Progenitor cell of endocrine pancreas (in vitro differentiated cells): ENCODE results near the gene MED12L. TPM values are rescaled to one million over a fixed set of nuclear protein-coding genes. Genes with fewer than 3 reads are reported as not detected.

Source experiments
- DNase-seq: peaks from one replicate; pipeline ENCODE4 v3.0.0; 2021; ENCODE audit warnings: low spot score; ENCODE audit not compliant: unreplicated experiment
- H3K27ac Mint-ChIP-seq: 2 replicates; pipeline ENCODE4 v1.8.0; 2021; ENCODE audit warnings: mild to moderate bottlenecking, moderate library complexity, mixed read lengths
- H3K27me3 Mint-ChIP-seq: 2 replicates; pipeline ENCODE4 v1.8.0; 2021; ENCODE audit warnings: mixed read lengths
- H3K36me3 Mint-ChIP-seq: 2 replicates; pipeline ENCODE4 v1.8.0; 2022; ENCODE audit warnings: mixed read lengths; ENCODE audit not compliant: insufficient read depth
- H3K4me1 Mint-ChIP-seq: 2 replicates; pipeline ENCODE4 v1.8.0; 2021; ENCODE audit warnings: low read depth, mixed read lengths
- H3K4me3 Mint-ChIP-seq: 2 replicates; pipeline ENCODE4 v1.8.0; 2021; ENCODE audit warnings: low read depth, mild to moderate bottlenecking, moderate library complexity, mixed read lengths
- H3K9me3 Mint-ChIP-seq: 2 replicates; pipeline ENCODE4 v1.8.0; 2021; ENCODE audit warnings: low read depth, mixed read lengths
- total RNA-seq: library from RNA; stranded (reverse); gene quantifications from 2 replicates; pipeline ENCODE4 v1.2.1, GENCODE V29; 2021
- TF ChIP-seq, protein P1 (sequence below): fragments of 200-600 bp; sonication (generic); IDR thresholded peaks from one replicate; pipeline ENCODE4 v1.5.0; 2021; ENCODE audit warnings: antibody characterized with exemption, mild to moderate bottlenecking; ENCODE audit not compliant: unreplicated experiment

Gene MED12L
- total RNA-seq, 1 donor from 2014 or later, result 8.9 TPM

DNA sequence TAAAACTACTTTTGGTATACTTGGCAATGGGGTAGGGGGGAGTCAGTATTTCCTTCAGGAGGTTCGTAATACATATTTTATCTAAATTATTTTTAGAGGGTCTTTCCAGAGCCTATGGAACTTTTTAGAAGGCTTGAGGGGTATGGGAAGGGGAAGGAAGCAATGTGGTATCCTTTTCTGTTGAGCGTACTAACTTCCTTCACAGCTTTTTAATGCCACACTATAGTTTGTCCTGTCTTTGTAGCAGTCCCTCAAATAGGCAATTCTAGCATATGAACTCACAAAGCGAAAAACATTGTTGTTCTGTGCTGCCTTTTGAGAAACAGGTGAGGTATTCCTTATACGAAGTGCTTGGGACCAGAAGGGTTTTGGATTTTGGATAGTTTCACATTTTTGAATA, 266.2 kb downstream of the MED12L start:
- TF ChIP-seq, protein P1, sequence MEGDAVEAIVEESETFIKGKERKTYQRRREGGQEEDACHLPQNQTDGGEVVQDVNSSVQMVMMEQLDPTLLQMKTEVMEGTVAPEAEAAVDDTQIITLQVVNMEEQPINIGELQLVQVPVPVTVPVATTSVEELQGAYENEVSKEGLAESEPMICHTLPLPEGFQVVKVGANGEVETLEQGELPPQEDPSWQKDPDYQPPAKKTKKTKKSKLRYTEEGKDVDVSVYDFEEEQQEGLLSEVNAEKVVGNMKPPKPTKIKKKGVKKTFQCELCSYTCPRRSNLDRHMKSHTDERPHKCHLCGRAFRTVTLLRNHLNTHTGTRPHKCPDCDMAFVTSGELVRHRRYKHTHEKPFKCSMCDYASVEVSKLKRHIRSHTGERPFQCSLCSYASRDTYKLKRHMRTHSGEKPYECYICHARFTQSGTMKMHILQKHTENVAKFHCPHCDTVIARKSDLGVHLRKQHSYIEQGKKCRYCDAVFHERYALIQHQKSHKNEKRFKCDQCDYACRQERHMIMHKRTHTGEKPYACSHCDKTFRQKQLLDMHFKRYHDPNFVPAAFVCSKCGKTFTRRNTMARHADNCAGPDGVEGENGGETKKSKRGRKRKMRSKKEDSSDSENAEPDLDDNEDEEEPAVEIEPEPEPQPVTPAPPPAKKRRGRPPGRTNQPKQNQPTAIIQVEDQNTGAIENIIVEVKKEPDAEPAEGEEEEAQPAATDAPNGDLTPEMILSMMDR, result no peak
- Mint-ChIP-seq H3K4me1 (no peaks in the 10 kb centered on the region), H3K4me3 (no peak overlapping the region), H3K9me3 (no peaks in the 10 kb centered on the region), H3K36me3 (no peaks in the 10 kb centered on the region), H3K27me3 (no peaks in the 10 kb centered on the region), H3K27ac (no peak overlapping the region)
- no peak for DNase-seq

DNA sequence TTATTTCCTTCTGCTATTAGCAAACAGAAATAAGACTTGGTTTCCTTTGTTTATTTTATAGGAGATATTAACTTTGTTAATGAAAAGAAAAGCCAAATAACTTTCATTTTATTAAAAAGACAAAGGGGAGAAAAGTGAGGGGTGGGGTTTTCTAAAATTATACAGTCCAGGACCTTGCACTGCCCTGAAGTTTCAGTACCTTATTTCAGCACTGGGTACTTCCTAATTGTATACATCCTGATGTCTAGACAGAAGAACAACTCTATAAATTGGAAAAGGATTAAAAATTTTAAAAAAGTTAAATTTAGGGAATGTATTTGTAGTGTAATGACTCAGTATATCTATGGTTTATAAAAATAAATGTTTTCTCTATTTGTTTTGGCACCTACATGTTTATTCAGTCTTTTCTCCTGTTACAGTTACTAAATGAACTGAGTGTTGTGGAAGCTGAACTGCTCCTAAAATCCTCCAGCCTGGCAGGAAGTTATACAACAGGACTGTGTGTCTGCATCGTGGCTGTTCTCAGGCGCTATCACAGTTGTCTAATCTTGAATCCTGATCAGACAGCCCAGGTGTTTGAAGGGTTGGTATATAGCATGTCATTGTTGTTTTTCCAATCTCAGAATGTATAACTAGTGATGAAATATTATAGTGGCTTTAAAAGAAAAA, 271.5 kb downstream of the MED12L start:
- no peaks in the 10 kb centered on the region for H3K36me3 Mint-ChIP-seq
- no peaks in the 10 kb centered on the region for H3K27me3 Mint-ChIP-seq
- no peak overlapping the region for H3K27ac Mint-ChIP-seq
- no peaks in the 10 kb centered on the region for H3K9me3 Mint-ChIP-seq
- no peak overlapping the region for H3K4me3 Mint-ChIP-seq
- H3K4me1 Mint-ChIP-seq, result no peaks in the 10 kb centered on the region
- DNase-seq, result no peak
- TF ChIP-seq, protein P1, result no peak

GRCh38 chr3:151357463-151357850, 272.0 kb downstream of the MED12L start:
- no peak overlapping the region for H3K27ac Mint-ChIP-seq
- no peaks in the 10 kb centered on the region for H3K36me3 Mint-ChIP-seq
- no peaks in the 10 kb centered on the region for H3K9me3 Mint-ChIP-seq
- H3K4me3 Mint-ChIP-seq, result no peak overlapping the region
- TF ChIP-seq, protein P1, result no peak
- no peaks in the 10 kb centered on the region for H3K27me3 Mint-ChIP-seq
- H3K4me1 Mint-ChIP-seq, result no peaks in the 10 kb centered on the region
- no peak for DNase-seq

DNA sequence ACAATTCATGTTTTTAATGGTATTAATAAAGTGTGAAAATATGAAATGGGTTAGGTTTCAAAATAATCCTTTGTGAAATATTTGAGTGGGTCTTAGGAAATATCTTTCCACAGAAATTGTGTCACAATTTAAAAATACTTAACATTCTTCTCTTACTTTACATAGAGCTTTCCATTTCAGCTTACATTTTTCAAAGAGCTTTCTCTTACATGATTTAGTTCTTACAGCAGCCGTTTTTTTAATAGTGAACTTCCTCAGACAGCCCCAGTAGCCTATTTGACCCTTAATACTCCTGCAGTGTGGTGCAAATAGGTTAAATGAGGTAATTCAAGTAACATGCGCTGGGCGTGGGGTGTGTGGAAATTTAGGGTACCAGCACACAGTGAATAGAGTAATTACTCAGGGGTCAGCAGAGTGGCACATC, 277.3 kb downstream of the MED12L start:
- peaks cover 5% of the 10 kb centered on the region for H3K4me1 Mint-ChIP-seq
- H3K27me3 Mint-ChIP-seq, result no peaks in the 10 kb centered on the region
- no peaks in the 10 kb centered on the region for H3K36me3 Mint-ChIP-seq
- no peak overlapping the region for H3K27ac Mint-ChIP-seq
- no peak for DNase-seq
- no peak overlapping the region for H3K4me3 Mint-ChIP-seq
- no peaks in the 10 kb centered on the region for H3K9me3 Mint-ChIP-seq
- TF ChIP-seq, protein P1, result no peak

GRCh38 chr3:151366993-151367392, 281.5 kb downstream of the MED12L start:
- H3K27me3 Mint-ChIP-seq, result no peaks in the 10 kb centered on the region
- no peak for DNase-seq
- peaks cover 5% of the 10 kb centered on the region for H3K4me1 Mint-ChIP-seq
- no peak overlapping the region for H3K27ac Mint-ChIP-seq
- H3K36me3 Mint-ChIP-seq, result no peaks in the 10 kb centered on the region
- TF ChIP-seq, protein P1, result no peak
- H3K9me3 Mint-ChIP-seq, result no peaks in the 10 kb centered on the region
- no peak overlapping the region for H3K4me3 Mint-ChIP-seq
